ENCODE data around the gene LNX2.

LNX2 gene

DNA sequence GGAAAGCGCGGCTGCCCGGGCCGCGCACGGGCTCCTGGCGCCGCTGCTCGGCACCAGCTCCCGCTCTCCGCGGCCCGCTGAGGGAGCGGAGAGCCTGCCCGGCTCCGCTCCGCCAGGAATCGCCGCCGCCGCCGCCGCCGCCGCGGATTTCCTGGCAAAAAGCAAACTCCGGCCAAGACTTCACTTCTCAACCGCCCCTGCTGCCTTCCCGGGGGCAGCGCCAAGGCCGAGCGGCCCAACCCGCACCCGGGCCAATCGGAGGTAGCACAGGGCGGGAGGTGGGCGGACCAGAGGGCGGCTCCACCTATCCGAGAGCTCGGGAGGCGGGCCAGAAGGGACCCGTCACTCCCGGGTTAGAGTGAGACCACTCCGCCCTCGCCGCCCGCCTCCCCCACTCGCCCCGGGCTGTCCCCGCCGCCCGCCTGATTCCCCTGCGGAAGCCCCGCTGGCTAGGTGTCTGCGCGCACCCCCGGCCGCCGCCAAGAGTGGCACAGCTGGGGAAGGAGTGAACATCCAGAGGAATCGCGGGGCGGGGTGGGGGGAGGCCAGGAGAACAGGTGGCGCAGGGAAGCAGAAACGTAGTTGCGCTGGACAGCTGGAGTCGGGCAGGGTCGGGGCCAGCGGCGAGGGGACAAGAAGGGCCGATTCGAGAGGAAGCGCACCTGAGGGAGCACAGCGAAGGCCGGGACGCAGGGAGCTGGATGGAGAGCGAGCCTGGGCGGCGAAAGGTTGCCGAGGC is at the start of gene LNX2:
Gene LNX2, minus strand, starts transcription at position 153 of the 739 bp plus-strand sequence. CDS start 38,826 bp downstream, outside the sequence.
- DNase-seq: peak; percentile 96

DNA sequence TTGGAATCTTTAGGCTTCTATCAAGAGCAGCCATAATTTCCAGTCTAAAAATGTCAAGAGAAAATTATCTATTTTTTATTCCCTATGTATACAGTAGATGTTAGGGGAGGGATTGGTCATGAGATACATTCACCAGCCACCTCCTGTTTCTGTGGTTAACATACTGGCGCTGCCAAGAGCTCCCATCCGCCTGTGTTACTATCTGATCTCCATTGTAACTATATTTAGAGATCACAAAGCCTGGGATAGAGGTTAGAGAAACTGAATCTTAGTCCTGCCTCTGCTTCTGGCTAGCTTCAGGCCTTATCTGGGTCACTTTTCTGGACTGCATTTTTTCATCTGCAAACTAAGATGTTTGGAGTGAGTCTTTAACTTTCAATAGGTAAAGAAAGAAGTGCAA is 47.6 kb upstream of the LNX2 start:
- no peak for DNase-seq

DNA sequence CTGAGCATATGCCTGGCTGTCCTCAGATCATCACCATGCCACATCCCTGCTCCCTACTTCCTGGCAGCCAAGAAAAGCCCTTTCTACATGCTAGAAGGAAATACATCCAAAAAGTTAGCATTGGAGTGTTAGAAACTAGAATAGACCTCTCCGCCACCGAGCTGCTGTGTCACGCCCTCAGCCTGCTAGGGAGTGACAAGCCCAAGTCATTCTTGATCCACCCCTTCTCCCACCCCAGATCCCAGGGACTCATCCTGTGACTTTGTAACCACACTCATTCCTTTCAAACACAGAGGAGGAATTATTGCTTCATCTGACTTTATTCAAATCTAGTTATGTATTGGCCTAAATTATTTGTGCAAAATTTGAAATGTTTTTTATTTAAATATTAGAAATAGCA is 46.6 kb upstream of the LNX2 start:
- no peak for DNase-seq

DNA sequence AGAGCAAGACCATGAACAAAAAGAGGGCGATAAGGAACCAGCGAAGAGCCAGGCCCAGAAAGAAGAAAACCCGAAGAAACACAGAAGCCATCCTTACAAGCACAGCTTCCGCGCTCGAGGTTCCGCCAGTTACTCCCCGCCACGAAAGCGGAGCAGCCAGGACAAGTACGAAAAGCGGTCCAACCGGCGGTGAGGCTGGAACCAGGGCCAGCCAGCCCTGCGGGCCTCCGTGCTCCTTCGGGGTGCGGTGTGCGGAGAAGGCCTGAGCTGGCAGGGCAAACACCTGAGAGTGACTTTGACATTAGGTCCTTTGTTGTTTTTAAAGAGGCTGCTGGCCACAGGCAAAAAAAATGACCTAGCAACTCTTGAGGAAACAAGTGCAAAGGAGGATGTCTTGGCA is 45.4 kb upstream of the LNX2 start:
- no peak for DNase-seq

DNA sequence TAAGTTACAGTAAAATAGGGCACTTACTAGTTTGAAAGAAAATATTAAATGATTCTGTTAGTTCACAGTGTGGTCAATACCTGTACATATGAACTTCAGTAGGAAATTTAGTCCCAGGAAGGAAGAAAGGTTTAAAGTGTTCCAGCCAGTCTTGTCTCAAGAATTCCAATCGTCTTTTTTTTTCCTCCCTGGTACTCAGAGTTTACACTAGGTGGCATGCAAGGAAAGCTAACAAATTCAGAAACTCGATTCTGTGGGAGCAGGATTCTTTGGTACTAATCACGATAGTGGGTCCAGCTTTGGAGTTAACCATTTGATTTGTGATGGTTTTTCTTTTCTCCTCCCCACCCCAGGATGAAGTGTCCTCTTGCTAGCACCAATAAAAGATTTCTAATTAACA is 45.0 kb upstream of the LNX2 start:
- DNase-seq: no peak

DNA sequence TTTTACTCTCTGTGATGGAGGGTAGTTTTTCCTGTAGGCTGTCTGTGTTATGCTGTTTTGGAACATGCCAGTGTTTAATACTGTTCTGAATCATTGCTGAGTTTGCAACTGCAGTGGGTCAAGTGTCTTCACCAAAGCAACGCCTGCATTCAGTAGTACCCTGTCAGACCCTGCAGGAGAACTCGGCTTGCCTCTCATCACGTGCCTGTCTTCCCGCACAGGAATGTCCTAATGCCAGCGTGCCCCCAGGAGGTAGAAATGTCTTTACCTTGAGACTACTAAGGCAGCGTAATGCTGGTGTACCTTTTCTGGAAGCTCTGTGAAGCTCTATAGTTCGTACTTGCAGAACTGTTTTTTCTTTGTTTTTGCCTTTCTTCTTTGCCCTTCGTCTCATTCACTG is 43.6 kb upstream of the LNX2 start:
- DNase-seq: no peak

DNA sequence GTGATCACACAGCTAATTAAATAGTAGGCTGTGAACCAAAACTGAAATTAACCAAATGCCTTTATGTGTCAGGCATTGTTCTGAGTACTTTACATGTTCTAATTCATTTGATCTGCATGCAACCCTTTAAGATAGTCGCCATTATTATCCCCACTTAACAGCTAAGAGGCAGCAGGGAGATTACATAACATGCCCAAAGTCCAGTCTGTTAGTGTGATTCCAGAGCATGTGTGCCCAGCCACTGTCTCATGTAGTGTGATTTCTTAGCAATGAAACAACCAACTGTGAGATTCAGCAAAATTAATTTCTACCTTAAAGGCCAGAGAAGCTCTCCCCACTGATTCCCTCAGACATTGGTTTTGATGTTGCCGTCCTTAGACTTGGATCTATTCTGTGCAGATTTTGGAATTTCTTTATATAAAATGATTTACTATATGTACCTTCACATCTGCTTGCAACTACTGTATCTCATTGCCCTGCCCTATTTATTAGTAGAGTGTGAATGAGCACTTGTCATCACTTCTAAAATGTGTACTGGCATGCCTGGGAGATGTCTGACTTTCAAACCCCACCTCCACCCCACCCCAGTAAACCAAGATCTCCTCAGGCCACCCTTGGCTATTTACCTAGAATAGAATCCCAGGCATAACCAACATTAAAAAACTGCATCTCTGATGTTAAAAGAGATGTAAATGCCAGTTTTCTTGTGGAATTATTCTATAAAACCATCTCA is 42.6 kb upstream of the LNX2 start:
- DNase-seq: no peak

DNA sequence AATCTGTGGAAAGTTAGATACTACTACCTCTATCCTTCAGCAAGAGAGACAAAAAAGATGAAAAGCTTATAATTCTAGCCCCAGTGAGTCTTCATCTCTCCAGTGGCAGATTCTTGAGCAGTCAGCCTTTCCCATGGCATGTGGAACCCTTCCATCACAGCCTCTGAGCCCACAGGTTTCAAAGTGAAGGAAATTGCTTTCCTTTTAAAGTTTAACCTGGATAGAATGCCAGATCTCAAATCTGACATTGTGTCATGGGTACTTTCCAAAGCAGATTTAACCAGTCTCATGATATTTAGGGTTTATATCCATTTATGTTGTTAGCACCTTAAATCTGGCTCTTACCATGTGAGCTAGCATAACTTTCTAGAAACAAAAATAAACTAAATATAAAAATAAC is 40.7 kb upstream of the LNX2 start:
- DNase-seq: no peak

DNA sequence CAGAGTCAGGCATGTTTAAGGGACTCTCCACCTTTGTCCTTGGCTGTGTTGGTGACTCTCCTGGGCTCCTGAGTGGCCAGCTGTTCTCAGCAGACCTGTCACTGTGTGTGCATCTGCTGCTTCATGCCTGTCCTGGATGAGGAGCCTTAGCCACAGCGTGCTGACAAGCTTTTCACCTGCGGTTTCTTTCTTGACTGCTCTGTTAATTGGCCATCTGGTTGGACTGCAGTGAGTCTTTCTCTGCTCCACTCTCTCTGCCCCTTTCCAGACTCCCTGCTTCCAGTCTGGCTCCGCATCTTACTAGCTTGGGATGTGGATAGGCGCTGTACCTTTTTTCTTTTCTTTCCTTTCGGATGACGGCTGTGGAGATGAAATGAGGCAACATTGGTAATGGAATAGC is 40.2 kb upstream of the LNX2 start:
- DNase-seq: no peak

DNA sequence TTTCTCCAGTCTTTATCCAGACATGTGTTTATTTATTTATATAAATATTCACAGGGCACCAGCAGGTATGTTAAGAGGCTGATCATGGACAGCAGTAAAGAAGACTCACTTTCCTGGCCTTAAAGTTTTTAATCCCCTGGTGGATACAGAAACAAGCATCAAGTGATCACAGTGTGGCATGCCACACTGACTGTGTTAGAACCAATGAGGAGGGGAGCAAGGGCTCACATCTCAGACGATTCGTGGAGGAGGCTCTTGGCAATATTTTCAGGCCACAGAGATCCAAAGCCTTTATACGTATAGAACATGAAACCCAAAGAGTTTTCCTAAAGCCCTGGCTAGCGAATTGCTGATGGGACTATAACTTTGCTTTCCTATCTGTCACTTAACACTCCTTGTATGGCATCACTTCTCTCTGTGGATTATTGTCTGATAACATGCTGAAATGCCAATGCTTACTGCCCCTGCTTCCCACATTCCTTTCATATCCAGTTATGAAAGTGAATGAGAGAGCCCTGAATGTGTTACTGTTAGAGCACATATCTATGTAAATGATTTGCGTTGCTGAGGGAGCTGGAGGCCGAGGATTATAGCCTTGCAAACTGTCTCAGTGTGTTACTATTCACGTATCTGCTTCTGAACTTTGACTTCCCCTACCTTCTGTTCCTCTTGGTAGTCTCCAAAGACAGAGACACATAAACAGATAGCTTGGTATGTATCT is 39.0 kb upstream of the LNX2 start:
- no peak for DNase-seq

DNA sequence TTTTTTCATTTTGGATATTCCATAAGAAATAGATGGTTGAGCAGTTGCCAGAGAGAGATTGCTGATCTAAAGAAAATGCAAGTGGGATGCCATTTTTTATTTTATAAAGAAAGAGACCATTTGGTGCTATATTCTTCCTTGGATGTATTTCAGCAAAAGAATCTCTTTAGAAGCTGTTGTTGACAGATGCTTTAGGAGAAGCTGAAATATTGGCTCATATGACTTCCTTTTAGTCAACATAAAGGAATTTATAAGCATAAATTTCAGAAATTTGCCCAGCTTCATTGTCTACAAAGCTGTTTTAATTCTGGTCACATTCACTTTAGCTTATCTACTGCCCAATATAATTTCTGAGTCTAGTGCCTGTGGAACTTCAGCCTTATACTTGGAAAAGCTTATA is 38.2 kb upstream of the LNX2 start:
- no peak for DNase-seq

DNA sequence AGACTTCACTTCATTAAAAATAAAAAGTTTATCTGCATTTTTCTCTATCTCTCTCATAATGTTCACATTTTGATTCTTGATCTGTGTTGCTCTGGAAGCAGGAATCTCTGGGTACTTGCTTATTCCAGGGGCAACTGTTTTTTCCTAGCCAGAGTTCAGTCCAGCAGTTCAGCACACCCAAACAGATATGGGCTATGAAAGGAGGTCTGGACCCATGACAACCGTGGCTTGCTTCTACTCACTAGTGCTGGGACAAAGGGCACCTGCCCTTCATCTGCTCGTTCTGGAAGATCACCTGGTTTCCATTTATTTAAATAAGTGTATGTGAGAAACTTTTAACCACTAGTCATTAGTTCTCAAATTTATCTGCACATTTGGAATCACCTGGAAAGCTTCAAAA is 37.4 kb upstream of the LNX2 start:
- no peak for DNase-seq

DNA sequence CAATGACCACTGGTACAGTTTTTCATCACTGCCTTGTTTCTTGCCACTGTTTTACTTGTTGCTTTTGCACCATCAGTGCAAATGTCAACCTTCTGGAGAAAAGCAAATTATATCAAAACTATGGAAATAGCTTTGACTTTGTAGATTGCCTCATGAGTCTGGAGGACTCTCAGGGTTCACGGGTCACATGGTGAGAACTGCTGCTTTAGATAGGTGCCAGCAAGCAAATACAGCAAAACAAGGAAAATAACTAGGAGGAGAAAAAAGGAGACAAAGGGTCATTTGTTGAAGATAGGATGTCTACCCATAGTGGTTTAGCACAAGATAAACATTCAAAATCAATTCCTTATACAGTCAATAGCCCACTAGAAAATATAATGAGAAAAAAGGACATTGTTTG is 34.5 kb upstream of the LNX2 start:
- no peak for DNase-seq

DNA sequence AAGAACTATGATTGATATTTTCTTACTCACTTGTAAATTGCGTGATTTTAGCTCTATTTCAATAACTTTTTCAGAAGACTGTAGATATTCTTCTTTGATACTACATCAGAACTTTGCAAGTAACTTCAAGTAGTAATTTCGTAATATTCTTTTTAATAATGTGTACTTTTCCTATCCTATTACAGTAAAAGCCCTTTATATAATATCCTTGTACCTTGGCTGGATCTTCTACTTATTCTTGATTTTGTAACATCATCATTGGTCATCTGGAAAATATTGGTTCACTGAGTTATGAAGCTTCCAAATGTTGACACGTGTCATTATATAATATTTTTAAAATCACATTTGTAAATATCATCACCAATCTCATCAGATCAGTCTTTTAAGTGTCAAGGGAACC is 33.7 kb upstream of the LNX2 start:
- DNase-seq: no peak

DNA sequence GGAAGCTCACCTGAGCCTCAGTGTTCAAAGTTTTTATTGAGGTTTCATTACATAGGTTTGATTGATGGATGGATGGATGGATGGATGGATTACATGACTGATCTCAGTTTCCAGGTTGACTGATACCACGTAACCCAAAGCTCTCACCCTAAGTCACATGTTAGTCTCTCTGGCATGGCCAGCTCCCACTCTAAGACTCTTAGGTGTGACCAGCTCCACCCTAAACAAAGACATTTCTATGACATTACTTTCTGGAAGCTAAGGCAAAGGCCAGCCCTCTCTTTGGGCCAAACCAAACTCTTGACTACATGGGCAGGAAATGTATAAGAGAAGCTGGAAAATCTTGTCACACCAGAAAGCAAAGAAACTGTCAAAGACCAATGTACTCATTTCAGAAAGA is 30.0 kb upstream of the LNX2 start:
- DNase-seq: no peak

DNA sequence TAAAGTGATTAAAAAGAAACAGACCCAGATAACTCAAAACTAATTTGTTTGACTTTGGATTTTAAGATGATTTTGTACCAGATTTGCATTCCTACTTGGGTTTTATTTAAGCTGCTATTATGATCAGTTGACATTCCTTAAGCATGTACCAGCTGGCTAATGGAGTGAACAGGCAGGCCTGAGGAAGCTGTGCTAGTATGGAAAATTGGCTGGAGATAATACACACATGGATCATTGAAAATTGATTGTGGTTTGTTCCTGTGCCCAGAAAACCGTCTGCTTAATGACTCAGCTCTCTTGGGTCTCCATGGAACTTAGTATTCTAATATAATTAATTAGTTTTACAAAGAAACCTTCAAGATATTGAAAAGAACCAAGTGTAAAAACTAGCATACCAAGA is 24.0 kb upstream of the LNX2 start:
- no peak for DNase-seq

DNA sequence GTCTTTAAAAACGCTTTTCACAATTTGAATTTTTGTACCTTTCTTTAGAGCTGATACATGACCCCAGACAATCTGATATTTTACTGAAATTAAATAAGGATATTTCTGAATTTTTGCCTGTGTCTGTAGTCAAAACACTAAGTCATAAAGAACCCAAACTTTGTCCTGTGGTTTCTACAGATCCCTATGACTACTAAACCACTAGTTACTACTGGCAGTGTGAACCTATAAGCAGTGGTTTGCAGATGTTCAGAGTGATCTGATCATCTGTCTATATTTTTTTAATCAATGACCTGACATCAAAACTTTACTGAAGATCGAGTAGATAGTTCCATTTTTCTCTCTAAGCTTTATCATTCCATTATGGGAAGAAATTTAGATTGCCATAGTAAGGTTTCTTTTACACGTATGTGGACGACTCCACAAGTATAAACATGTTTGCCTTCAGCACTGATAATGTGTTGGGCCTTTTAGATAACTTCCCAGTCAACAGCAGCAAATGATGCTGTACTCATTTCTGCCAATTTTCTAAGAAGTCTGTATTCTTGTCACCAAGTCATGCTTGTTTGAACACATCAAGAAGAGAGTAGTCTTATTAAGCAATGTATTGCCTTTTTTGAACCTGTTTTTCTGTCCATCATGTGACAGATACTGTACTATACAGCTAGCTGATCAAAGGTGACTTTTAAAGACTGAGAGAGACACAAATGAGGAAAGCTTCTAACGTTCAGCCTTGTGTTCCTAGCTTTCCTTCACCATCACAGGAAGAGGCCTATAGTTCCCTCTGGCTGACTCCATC is 23.2 kb upstream of the LNX2 start:
- DNase-seq: no peak

DNA sequence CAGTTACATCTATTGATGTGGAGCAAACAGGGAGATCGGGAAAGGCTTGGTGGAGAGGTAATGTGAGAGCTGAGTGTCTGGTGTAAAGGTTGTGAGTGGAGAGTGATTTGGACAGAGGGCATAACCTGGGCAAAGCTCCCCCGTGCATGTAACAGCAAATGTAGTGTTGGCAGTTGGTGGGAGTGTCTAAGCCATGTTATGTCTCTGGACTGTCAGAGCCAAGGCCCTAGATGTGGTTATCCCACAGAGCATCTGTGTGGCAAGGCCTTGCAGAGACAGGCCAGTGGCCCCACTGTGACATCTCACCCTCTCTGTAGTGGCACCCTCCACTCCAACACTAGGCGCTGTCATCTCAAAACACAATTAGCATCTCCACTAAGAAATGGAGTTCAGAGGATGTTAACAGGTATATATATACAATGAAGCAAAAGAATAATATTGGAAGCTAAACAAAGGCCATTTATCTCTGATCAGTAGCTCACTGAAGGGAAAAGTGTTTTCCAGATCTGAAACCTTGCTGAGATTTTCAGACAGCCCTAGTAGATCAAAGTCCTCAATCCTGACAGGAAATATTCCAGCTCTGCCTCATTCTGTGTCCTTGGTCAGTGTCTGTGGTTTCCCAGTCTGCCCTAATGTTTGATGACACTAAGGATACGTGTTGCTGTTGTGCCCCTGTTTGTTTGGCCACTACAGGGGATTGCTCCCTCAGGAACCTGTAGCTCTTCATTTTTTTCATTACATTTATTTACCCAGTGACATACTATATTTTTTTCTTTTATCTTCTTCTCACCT is 21.6 kb upstream of the LNX2 start:
- no peak for DNase-seq

DNA sequence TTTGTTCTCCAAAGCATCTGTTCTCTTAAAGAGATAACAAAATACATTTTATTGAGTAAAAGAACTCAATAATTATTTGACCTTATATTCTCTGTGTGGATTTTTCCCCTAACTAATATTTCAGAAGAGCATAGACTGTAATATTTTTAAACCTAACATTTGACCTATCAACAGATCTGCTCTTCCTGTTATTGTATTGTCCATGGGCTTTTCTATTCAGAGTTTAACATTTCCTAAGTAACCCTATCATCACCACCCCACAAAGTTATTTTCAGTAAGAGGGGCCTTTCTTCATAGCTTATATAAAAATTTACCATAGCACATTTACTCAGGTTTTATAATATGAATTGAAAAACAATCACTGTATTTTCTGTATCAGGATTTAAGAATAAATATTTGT is 18.9 kb upstream of the LNX2 start:
- no peak for DNase-seq

DNA sequence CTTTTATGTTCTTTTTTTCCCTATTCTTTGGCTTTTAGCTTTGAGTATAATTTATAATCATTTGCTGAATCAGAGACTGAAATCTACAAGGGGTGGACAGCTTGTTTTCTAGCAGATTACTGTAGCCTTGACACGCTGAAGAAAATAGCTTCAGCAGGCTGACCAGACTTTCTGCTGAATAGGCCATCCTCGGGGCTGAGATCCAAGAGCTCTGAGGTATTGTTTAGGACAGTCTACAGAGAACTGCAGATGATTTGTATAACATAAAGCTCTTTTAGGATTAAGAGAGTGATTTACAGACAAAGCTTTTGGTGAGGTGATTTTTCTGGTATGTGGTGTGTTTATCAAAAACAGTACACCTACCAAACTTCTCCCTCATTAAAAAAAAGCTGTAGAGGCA is 18.2 kb upstream of the LNX2 start:
- no peak for DNase-seq

DNA sequence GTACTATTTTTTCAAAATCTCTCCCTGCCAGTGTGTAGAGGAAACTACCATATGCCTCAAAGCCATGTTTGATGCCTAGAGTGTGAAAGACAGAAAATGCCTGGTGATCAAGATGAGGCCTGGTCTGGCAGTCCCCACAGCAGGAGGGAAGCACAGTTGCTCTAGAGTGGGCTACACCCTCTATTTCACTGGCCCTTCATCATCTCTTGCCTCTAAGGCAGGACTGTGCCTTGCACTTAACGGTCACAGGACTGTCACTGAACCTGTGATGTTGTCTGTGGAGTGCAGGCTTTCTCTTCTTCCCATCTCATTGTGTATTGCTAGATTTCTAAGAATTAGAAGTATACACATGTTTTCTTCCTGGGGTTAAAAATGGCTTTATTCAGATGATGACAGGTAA is 17.7 kb upstream of the LNX2 start:
- DNase-seq: no peak

DNA sequence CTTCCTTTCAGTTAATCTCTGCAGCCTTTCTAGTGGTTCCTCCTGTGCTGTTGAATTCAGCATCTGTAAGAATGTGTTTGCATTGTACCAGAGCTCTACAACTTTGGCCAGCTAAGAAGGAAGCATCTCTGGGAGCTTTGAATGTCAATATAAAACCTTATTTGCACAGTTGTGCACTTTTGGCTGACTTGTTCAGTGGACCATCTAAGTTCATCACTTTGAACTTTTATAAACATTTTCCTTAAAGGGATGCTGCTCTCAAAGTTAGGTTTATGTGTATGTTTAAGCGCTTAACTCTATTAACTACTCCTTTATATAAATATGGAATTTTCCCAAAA is 16.9 kb upstream of the LNX2 start:
- DNase-seq: no peak
